GM12874 (cell line): ENCODE results near the gene THRB.

Experiments
- TF ChIP-seq, protein P1 (sequence below): IDR thresholded peaks from 2 replicates; pipeline ENCODE4 v1.5.1; 2011; ENCODE audit warnings: low read depth, mild to moderate bottlenecking, control low read depth, low read length, moderate library complexity; ENCODE audit not compliant: insufficient read depth

The THRB gene

DNA sequence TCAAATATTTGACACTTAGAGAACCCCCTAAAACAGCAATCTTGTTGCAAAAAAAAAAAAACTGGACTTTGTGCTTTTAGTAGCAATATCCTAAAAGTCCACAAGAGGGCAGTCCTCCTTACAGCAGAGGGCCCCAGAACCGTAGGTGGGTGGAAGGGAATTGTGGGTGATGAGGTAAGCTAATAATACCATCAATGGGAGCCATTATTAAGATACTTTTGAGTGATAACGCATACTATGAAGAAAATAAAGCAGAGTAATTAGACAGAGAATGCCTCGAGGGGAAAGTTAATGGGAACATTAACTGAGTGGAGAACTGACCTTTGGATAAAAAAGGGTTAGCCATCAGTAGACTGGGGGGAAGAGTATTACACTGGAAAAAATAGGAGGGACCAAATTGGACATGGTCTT, 229.9 kb downstream of the THRB start:
- TF ChIP-seq, protein P1, sequence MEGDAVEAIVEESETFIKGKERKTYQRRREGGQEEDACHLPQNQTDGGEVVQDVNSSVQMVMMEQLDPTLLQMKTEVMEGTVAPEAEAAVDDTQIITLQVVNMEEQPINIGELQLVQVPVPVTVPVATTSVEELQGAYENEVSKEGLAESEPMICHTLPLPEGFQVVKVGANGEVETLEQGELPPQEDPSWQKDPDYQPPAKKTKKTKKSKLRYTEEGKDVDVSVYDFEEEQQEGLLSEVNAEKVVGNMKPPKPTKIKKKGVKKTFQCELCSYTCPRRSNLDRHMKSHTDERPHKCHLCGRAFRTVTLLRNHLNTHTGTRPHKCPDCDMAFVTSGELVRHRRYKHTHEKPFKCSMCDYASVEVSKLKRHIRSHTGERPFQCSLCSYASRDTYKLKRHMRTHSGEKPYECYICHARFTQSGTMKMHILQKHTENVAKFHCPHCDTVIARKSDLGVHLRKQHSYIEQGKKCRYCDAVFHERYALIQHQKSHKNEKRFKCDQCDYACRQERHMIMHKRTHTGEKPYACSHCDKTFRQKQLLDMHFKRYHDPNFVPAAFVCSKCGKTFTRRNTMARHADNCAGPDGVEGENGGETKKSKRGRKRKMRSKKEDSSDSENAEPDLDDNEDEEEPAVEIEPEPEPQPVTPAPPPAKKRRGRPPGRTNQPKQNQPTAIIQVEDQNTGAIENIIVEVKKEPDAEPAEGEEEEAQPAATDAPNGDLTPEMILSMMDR, result peak; percentile 58; the same call in 1 of the 2 replicates

DNA sequence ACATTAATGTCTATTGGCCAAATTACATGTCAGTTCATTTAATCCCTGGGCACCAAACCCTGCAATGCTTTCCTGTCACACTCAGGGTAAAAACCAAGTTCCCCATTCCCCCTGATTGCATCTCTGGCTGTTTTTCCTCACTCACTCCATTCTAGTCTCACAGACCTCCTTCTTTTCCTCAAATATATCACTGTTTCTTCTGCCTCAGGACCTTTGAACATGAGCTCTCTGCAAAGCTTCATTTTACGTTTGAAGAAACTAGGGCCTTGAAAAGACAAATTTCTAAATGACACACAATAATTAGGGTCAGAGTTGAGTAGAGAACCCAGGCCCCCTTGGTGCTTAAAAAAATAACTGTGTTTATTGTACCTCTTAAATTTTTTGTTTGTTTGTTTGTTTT, 230.6 kb downstream of the THRB start:
- TF ChIP-seq, protein P1, result no peak

DNA sequence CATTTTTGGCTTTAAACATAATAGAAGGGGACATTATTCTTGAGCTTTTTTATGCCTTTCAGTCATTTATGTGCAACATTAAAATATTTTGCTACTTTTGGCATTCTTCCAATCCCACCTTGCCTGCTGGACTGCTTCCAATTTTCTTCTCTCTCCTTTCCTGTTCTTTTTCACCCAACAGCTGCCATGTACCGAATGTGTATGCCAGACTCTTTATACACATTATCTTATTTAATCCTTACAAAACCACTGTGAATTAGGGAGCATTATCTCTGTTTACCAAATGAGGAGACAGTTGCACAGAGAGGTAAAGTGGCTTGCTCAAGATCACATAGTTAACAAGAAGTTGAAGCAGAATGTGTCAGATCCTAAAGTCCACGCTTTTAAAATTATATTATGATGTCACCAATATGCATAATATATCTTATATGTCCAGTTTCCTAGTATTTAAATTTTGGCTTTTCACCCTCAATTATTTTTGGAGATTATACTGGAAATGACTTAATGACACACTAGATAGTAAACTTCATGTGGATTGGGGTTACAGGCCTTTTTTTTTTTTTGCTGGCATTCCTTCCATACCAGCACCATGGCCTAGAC, 231.5 kb downstream of the THRB start:
- TF ChIP-seq, protein P1, result no peak

DNA sequence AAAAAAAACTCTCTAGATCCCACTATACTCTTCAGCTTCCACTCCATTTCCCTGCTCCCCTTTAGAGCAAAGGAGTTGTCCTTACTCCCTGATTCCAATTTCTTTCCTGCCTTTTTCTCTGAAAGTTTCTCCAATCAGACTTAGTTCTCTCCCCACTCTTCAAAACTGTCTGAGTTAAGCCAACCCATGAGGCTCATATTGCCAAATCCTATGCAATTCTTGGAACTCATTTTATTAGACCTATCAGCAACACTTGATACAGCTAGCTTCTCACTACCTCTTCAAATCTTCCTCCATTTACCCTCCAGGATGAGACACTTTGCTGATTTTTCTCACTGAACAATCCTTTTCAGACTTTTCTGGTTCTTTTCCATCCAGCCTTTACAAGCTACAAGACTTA, 233.1 kb downstream of the THRB start:
- TF ChIP-seq, protein P1, result no peak

DNA sequence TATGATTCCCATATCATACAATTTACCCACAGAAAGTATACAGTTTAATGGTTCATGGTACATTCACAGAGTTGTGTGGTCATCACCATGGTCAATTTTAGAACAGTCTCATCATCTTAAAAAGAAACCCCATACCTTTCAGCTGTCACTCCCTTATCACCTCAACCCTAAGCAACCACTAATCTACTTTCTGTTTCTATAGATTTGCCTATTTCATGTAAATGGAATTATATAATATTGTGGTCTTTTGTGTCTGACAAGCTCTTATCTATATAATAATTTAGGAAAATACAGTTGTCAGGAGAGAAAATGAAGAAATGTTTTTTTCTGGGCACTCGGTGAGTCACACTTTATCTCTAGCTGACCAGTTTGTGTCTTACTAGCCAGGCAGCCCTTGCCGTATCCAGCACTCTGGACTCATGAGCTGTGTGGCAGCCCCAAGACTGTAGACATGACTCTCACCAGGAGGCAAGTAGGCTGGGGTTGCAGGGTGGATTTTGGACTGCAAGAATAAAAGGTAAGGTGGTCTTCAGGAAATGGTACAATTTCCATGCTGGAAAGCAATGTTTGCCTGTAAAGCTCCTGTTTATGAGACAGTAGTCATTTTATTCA, 234.6 kb downstream of the THRB start:
- TF ChIP-seq, protein P1, result no peak

DNA sequence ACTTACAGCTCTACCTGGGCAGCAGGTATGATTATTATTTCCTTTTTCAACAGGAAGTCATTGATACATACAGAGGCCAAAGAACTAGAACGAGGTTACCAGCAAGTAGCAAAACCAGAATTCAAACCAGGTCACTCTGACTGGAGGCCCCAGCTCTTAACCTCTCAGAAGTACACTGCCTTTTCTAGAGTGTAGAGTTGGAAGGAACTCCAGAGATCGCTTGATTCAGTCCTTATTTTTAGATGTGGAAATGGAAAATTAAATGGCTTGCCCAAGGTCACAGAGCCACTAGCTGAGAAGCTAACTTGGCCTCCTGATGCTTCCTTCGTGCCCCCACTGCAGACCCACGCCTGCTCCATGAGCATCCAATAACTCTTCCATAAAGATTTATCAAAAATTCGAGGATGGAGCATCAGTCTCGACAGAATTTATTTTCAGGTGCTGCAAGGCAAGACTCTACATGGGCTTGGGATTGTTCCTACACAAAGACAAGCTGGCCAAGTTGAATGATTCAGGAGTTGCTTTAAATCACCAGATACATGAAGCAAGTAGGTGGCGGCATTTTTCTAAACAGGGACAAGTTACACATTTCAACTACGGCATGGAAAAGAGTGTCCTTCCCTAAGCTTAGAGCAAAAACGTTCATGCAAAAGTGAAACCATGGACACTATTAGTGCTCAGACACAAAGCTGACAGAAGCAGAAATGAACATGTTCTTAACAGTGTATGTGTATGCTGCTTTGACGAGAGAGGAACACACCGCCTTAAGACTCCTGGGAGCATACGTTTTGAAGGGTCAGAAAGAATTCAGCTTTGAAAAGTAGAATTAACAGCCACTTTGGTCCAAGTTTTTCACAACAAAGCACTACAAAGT, 235.7 kb downstream of the THRB start:
- TF ChIP-seq, protein P1, result no peak

DNA sequence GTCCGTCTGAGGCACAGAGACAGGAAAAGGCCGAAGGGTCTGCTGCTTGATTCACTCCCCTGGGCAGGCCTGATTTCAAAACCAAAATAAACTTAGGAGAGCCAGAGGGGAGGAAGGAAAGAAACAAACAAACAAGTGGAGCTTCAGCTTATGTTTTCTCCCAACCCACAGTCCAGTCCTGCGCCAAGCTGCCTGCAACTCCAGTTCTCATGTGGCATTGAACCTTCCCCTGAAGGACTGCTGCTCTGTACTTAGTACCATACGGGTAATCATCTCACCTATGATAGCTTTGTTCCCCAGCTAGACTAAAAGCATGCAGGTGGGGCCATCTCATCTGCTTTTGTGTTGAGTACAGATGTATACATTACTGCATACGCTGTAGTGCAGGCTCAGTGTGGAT, 236.4 kb downstream of the THRB start:
- TF ChIP-seq, protein P1, result no peak
